ENCODE data around the gene HSPA1L.

GRCh38 chr6:31827286-31828079, 12.4 kb upstream of the HSPA1L start, which contains the start of gene HSPA1B:
- TF ChIP-seq POLR2A (IDR thresholded peaks at IDR 0.05), result peak; percentile 71 to 99
- TF ChIP-seq CTCF (IDR thresholded peaks at IDR 0.05), result no peak

Measured in lower leg skin (tissue), 3 donors.